Measurements from ENCODE around the gene FAM13A. TPM values are rescaled to one million over a fixed set of nuclear protein-coding genes. Genes with fewer than 3 reads are reported as not detected.

The FAM13A gene
- total RNA-seq, 1 donor from 2014 or later, result 40.3 TPM

DNA sequence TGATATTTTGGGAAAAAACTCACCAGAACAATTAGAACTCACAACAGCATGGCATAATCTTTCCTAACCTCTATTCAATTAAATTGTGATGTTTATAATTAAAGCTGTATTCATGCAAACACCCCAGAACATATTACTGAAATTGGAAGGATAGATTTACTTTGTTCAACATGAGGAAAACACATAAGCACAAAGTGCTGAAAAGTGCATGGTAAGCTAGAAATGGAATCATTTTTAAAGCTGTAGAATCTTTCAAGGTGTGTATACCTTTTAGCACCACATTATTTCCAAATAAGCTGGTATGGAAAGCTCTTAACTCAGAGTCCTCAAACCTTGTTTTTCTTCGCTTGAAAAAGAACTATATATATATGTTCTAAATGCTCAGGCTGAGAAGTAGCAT lies 268.6 kb downstream of the FAM13A start:
- Histone ChIP-seq H3K4me1 (no peaks in the 10 kb centered on the region), H3K79me2 (ENCODE audit: low read depth) (no peaks in the 10 kb centered on the region), H3K27ac (no peak overlapping the region), H3F3A (ENCODE audit: low read depth) (no peaks in the 10 kb centered on the region), H3K36me3 (no peaks in the 10 kb centered on the region), H3K9ac (no peak overlapping the region), H3K9me3 (ENCODE audit: low read depth) (no peaks in the 10 kb centered on the region), H4K20me1 (ENCODE audit: low read depth) (no peaks in the 10 kb centered on the region), H3K27me3 (no peaks in the 10 kb centered on the region), H3K4me2 (no peak overlapping the region), H3K4me3 (no peak overlapping the region), H2AFZ (replicated peaks) (no peak overlapping the region)
- Mint-ChIP-seq H3K9me3 (no peaks in the 10 kb centered on the region), H3K4me3 (no peak overlapping the region), H3K27me3 (ENCODE audit: insufficient read depth, low read depth) (no peaks in the 10 kb centered on the region), H3K27ac (no peak overlapping the region), H3K4me1 (no peaks in the 10 kb centered on the region), H3K36me3 (peaks cover 18% of the 10 kb centered on the region)
- TF ChIP-seq, protein P1, sequence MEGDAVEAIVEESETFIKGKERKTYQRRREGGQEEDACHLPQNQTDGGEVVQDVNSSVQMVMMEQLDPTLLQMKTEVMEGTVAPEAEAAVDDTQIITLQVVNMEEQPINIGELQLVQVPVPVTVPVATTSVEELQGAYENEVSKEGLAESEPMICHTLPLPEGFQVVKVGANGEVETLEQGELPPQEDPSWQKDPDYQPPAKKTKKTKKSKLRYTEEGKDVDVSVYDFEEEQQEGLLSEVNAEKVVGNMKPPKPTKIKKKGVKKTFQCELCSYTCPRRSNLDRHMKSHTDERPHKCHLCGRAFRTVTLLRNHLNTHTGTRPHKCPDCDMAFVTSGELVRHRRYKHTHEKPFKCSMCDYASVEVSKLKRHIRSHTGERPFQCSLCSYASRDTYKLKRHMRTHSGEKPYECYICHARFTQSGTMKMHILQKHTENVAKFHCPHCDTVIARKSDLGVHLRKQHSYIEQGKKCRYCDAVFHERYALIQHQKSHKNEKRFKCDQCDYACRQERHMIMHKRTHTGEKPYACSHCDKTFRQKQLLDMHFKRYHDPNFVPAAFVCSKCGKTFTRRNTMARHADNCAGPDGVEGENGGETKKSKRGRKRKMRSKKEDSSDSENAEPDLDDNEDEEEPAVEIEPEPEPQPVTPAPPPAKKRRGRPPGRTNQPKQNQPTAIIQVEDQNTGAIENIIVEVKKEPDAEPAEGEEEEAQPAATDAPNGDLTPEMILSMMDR (IDR thresholded peaks at IDR 0.05), result no peak
- TF ChIP-seq EZH2 (IDR thresholded peaks at IDR 0.05) (no peak), EZH2phosphoT487 (IDR thresholded peaks at IDR 0.05) (no peak)
- no peak for DNase-seq (ENCODE audit: low spot score)

- DNase-seq (ENCODE audit: low spot score), result no peak
- Mint-ChIP-seq H3K9me3 (no peaks in the 10 kb centered on the region), H3K4me3 (no peak overlapping the region), H3K36me3 (peaks cover 18% of the 10 kb centered on the region), H3K27ac (no peak overlapping the region), H3K27me3 (ENCODE audit: insufficient read depth, low read depth) (no peaks in the 10 kb centered on the region), H3K4me1 (no peaks in the 10 kb centered on the region)
- H4K20me1 ChIP-seq (ENCODE audit: low read depth), result no peaks in the 10 kb centered on the region
- no peaks in the 10 kb centered on the region for H3K4me1 ChIP-seq
- no peak overlapping the region for H2AFZ ChIP-seq (replicated peaks)
- no peak overlapping the region for H3K9ac ChIP-seq
- TF ChIP-seq, protein P1 (IDR thresholded peaks at IDR 0.05), result no peak
- no peak for TF ChIP-seq EZH2phosphoT487 (IDR thresholded peaks at IDR 0.05)
- TF ChIP-seq EZH2 (IDR thresholded peaks at IDR 0.05), result no peak
- H3F3A ChIP-seq (ENCODE audit: low read depth), result no peaks in the 10 kb centered on the region
- H3K4me2 ChIP-seq, result no peak overlapping the region
- H3K27ac ChIP-seq, result no peak overlapping the region
- no peaks in the 10 kb centered on the region for H3K27me3 ChIP-seq
- H3K36me3 ChIP-seq, result no peaks in the 10 kb centered on the region
- no peak overlapping the region for H3K4me3 ChIP-seq
- H3K9me3 ChIP-seq (ENCODE audit: low read depth), result no peaks in the 10 kb centered on the region
- no peaks in the 10 kb centered on the region for H3K79me2 ChIP-seq (ENCODE audit: low read depth)
Measured at GRCh38 chr4:88786011-88786410, 271.0 kb downstream of the FAM13A start.

DNA sequence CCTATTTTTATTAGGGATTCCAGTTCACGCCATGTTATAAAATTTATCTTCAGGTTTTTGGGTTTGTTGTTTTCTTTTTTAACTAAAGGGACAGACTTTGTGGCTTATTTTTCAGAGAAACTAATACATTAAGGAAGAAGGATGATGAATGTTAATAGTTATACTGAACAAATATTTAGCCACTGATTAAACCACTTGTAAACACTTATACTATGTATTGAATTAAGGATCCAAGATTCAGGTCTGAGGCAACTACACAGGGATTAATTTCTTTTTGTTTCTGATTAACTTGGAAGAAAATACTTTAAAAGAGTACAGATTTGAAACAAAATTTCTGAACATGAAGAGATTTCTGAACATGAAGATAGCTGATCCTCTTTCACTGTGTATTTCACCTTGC lies 276.6 kb downstream of the FAM13A start:
- no peak overlapping the region for H3K4me3 ChIP-seq
- Mint-ChIP-seq H3K9me3 (no peaks in the 10 kb centered on the region), H3K36me3 (peaks cover 12% of the 10 kb centered on the region), H3K27me3 (ENCODE audit: insufficient read depth, low read depth) (no peaks in the 10 kb centered on the region), H3K4me1 (peaks cover 6% of the 10 kb centered on the region), H3K4me3 (no peak overlapping the region), H3K27ac (no peak overlapping the region)
- no peaks in the 10 kb centered on the region for H3K27me3 ChIP-seq
- no peak for DNase-seq (ENCODE audit: low spot score)
- TF ChIP-seq EZH2phosphoT487 (IDR thresholded peaks at IDR 0.05), result no peak
- TF ChIP-seq, protein P1 (IDR thresholded peaks at IDR 0.05), result no peak
- TF ChIP-seq EZH2 (IDR thresholded peaks at IDR 0.05), result no peak
- no peak overlapping the region for H2AFZ ChIP-seq (replicated peaks)
- H3K9me3 ChIP-seq (ENCODE audit: low read depth), result no peaks in the 10 kb centered on the region
- H3K4me2 ChIP-seq, result no peak overlapping the region
- no peaks in the 10 kb centered on the region for H3K36me3 ChIP-seq
- H3K79me2 ChIP-seq (ENCODE audit: low read depth), result no peaks in the 10 kb centered on the region
- H3K4me1 ChIP-seq, result no peaks in the 10 kb centered on the region
- no peak overlapping the region for H3K9ac ChIP-seq
- no peaks in the 10 kb centered on the region for H3F3A ChIP-seq (ENCODE audit: low read depth)
- no peak overlapping the region for H3K27ac ChIP-seq
- H4K20me1 ChIP-seq (ENCODE audit: low read depth), result no peaks in the 10 kb centered on the region

All from neural progenitor cell (in vitro differentiated cells).